ENCODE data around the gene MNS1.
"Not testable (repeated sequence)": the region's sequence is repeated elsewhere in the genome, so short reads cannot be mapped to it uniquely, and the experiment has no call there.

Gene MNS1, protein sequence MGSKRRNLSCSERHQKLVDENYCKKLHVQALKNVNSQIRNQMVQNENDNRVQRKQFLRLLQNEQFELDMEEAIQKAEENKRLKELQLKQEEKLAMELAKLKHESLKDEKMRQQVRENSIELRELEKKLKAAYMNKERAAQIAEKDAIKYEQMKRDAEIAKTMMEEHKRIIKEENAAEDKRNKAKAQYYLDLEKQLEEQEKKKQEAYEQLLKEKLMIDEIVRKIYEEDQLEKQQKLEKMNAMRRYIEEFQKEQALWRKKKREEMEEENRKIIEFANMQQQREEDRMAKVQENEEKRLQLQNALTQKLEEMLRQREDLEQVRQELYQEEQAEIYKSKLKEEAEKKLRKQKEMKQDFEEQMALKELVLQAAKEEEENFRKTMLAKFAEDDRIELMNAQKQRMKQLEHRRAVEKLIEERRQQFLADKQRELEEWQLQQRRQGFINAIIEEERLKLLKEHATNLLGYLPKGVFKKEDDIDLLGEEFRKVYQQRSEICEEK

DNA sequence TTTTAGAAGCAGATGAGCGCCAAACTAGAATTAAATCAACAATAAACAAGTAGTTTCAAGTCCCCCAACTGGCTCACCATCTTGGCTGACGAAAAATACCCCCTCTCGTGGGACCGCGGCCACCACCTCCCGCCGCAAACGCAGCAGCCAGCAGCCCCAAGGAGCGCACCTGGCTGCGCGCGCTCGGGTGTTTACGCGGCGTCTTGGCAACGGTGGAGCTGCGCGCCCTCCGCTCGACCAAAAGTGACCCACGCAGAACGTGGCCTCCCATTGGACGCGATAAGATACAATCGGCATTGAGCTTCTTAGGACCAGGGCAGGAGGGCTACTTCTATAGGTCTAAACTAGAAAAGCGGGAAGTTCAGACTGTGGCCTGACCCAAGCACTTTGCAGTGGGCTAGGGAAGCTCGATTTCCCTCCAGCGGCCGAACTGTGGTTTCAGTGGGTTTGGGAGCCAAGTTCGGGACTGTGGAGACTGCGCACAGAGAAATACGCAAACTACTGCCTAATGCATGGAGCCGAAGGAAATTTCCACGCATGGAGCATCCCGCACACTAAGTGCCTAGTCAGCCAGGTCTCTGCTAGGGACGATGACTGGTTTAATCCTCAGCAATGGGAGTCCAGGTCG is at the start of gene MNS1:
MNS1 (minus strand) TSS at position 245 of the 628 bp plus-strand sequence; CDS start at position 80, 165 bp downstream.
- no peak for DNase-seq (ENCODE audit: low read depth, low spot score)

DNA sequence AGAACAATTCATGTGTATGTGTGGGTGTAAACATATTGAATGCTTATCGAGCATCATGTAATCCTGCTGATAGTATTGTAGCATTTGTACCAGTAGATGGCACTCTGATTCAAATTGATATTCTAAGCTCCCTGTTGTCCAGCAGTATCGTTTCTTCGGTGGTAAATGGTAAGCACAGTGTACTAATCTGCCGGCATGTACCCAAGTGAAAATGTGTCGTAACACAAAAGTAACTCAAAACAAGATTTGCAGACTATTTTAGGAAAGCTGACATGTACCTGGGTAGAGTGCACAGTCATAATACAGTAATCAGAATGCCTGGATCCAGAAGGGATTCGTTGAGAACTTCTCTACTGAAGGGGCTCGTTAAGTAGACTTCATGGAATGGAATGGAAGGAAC is 31.7 kb upstream of the MNS1 start:
- DNase-seq (ENCODE audit: low read depth, low spot score): no peak

DNA sequence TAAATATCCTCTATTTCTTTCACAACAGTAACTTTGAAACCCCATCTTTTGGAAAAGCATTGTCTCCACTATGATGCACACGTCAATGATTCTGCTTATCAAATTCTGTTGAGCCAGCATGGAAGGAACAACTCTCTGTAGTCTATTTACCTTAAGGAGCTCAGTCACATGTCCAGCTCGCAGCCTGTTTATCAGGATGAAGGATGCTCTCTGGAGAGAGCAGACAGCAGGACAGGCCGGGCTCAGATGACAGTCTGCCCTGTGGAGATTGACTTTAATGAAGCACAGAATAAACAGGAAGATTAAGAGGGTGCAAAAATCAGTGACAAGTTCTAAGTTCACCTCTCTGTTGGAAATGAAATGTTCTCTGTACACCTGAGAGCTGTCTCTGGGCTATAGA is 30.6 kb upstream of the MNS1 start:
- DNase-seq (ENCODE audit: low read depth, low spot score): no peak

DNA sequence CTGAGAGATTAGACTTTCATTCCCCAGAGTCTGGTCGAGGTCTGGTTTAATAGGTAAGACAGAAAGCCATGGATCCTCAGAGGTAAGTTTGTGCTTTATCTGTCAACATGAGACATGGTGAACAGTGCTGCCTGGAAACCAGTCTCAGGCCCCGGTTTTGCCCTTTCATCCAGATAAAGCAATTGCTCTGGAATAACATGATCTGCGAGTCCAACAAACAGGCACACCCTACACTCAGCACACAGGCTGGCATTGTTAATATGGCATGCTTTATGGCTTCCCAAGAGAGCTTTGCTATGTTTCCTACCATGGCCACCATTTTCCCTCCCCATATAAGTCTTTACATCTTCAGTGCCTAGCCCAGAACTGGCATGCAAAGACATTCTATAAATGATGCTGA is 30.1 kb upstream of the MNS1 start:
- no peak for DNase-seq (ENCODE audit: low read depth, low spot score)

DNA sequence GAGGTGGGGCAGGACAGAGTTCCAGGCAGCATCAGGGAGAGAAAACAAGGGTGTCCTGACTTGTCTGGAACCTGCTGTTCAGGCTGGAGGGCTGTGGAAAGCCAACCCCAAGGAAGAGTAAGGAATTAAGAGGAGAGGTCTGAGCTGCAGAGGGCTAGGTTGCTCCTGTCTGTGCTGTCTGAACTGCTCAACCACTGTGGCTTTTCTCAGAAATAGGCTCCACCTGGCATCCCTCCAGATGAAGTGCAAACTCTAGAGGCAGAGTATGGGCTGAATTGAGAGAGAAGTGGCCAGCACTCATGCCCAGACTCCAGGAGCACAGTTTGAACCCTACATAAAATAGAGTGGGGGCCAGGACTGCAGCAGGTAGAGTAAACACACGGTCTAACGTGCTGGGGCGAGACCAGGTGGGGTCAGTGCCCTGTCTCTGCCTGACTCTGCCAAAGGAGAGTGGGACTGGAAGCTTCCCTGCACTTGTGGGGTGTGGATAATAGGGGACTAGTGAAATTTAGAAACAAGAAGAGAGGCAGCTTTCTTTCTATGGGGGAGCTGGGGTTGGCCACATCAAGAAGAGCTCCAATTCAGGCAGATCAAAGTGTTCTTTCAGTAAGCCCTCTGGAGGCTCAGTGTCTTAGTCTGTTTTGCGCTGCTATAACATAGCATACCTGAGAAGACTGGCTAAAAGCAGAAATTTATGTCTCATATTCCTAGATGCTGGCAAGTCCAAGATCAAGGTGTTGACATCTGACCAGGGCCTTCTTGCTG is 28.0 kb upstream of the MNS1 start:
- no peak for DNase-seq (ENCODE audit: low read depth, low spot score)

DNA sequence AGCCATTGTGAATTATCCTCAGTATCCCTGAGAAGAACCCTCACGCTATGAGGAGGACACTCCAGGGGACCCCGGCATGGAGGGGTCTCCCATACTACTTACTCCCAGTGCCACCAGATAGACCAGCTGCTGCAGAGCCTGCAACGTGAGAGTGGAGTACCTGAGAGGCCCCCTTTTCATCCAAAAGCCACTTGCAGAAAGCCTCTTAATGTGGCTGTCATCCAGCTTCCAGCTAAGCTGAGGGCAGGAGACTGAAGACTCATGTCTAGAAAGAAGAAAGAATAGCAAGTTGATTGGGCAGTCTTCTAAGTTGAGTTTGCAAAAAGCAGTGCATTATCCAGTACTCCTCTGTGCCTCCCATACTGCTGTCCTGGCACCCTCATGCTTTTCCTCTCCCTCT is 27.3 kb upstream of the MNS1 start:
- DNase-seq (ENCODE audit: low read depth, low spot score): no peak

DNA sequence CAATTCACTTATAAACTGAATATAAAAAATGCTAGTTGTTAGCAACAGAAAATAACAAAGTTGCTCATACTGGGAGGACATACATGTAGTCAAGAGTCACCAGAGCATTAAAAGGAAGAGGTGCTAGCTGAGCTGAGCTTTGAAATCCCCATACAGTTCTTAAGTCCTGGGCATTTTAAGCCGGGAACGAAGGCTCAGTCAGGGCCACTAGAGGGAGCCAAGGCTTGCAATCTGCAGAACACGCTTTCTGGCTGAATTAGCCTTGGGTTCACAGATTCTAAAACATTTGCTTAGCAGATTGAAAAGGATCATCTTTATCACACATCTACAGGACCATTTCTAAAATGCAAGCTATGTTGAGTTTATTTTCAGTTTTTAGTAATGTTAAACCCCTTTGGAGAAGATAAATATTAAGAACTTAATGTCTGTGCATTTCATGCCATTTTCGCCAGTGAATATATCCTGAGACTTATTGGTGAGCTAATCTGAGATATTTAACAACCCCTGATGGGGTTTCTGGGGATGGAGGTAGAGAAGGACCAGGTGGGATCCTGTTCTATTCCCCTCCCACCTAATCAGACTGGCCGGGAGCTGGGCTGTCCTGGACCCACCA is 26.3 kb upstream of the MNS1 start:
- DNase-seq (ENCODE audit: low read depth, low spot score): peak; percentile 2

DNA sequence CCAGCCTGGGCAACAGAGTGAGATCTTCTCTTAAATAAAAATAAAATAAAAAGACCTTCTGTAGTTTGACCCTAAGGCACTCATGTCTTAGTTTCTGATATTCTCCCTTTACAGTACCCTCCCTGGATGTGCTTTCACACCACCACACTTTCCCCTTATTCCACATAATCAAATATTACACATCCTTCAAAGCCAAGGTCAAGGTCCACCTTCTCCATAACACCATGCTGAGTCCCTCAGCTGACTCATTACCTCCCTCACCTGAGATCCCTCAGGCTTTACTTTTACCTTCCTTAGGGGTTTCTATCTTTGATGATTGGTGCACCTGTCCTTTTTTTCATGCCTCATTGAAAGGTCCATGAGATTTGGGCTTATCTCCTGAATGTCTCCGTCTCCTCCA is 25.5 kb upstream of the MNS1 start:
- DNase-seq (ENCODE audit: low read depth, low spot score): no peak

DNA sequence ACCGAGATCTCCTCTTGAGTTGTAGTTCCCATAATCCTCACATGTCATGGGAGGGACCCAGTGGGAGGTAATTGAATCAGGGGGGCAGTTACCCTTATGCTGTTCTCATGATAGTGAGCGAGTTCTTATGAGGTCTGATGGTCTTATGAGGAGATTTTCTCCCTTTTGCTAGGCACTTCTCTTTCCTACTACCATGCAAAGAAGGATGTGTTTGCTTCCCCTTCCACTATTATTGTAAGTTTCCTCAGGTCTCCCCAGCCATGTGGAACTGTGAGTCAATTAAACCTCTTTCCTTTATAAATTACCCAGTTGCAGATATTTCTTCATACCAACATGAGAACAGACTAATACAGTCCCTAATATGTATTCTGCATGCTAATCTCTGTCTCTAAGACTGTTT is 21.3 kb upstream of the MNS1 start:
- not testable (repeated sequence) for DNase-seq (ENCODE audit: low read depth, low spot score)

DNA sequence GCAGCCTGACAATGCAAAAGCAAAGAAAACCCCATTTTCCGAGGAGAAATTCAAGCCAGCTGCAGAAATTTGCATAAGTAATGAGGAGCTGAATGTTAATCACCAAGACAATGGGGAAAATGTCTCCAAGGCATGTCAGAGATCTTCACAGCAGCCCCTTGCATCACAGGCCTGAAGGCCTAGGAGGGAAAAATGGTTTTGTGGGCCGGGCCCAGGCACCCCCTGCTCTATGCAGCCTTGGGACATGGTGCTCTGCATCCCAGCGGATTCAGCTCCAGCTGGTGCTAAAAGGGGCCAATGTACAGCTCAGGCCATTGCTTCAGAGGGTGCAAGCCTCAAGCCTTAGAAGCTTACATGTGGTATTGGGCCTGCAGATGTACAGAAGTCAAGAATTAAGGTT is 20.5 kb upstream of the MNS1 start:
- DNase-seq (ENCODE audit: low read depth, low spot score): not testable (repeated sequence)

DNA sequence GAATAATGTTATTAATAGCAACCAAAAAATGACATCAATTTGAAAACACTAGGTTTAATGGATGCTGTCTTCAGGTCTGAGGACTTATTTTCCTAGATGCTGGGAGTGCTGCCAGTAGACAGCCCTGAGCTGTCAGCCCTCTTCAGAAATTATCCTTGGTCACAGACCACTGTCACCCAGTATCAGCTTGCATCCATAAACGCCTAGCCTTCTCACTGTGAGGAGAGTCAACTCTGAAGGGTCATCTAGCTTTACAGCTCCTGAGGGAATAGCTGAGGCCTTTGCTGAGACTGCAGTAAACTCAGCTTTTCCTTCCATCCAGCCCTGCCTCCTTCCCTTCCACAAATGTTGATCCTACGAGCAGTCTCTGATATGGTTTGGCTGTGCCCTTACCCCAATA is 19.4 kb upstream of the MNS1 start:
- DNase-seq (ENCODE audit: low read depth, low spot score): no peak

DNA sequence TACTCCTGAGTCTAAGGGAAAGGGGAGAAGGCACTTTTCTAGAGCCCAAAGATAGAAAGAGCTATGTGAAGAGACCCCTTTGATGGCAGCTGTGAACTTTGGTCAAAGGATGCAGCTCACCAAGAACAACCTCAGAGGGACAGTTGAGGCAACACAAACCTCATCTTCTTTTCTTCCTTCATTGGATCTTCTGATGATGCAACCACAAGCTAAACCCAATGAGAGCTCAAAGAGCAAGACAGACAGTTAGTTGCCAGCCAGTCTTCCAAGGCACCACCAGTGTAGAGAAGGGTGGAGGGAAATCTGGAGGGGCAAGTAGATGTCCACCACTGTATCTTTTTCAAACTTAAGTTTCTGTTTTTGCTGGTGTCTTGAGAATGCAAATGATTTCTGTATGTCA is 10.4 kb upstream of the MNS1 start:
- DNase-seq (ENCODE audit: low read depth, low spot score): no peak

DNA sequence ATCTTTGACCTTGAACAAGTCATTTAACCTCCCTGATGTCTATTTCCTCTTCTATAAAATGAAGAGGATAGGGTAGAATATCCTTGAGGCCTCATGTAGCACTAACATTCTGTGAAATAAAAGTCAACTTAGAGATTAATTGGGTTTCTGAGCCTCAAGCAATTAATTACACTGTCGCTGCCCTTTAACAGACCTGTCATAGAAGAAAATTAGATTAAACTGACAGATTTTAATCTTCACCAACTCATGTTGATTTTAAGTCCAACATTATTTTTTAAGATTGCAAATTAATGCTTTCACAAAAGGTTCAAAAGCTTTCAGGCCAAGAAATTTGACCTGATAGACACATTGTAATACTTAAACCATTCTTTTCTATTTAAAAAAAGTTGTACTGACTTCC is 8.1 kb upstream of the MNS1 start:
- DNase-seq (ENCODE audit: low read depth, low spot score): no peak

DNA sequence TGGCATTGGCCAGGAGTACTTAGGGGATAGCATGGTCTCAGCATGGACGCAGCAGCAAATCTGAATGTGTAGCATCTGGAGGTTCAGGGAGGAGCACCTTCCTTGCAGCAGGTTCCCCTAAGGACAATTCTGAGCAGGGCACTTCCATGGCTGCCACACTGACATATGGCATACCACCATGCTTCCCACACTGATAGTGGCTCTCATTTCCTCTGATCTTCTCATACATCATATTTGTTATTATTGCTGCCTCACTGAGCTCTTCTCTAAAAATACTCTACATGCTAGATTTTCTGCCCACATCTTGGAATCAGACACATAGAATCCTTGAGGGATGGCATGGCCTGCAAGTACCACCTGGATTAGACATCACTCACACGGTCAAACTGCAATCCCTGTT is 7.3 kb upstream of the MNS1 start:
- no peak for DNase-seq (ENCODE audit: low read depth, low spot score)

DNA sequence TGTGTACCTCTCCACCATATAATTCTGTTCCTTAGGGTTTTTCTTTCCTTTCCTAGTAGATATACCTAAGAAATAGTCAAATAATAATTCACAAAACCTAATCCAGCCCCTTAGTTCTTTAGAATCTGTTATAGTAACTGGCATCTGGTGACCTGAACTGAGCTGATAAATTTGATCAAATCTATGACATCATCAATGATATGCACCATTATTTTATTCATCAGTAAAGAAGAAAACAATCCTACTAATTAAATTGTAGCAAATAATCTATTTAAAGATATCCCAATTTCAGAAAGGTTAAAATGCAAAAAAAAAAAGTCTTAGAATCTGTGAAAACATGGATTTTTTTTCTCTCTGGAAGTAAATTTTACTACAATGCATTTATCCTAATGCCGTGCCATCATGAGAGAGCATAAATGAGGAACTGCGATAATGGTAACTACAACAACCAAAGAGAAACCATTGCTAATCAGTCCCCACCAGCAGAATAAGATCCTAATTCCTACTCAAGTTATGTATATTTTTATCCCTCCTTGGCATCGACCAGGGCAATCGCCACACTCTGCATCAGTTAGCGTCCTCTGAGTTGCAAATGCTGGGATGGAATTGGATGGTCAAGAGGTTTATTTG is 6.6 kb upstream of the MNS1 start:
- no peak for DNase-seq (ENCODE audit: low read depth, low spot score)

DNA sequence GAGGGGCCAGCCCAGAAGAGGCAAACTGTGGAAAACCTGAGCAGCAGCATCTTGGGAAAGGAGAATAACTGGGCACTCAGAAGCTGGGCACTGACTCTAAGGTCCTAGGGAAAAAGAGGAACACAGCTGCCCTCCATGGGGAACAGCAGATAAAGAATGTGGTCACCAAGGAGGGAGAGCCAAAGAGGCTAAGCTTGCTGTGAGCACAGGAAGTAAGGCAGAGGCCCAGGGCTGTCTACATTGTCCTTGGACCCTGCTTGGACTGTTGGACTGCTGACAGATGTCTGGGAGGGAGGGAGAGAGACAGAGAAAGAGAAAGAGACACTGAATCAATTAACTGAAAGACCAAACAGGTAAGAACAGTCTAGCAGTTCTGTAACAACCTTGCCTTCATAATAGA is 4.5 kb upstream of the MNS1 start:
- DNase-seq (ENCODE audit: low read depth, low spot score): no peak

DNA sequence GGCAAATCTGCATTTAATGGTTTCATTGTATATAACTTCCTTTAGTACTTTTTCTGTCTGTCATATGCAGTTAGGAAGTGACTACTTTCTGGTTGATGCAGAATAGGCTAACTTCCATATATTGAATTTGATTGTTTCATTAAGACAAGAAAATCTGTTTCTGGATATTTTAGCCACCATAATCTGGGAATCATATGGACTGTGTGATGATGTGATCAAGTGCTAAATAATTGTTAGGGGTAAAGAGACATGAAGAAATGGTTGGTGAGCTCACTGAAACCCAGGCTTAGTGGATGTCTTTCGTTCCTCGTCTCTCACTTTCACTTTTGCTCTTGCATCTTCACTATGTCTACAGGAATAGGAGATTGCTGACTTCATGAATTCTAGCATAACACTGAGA is 3.5 kb upstream of the MNS1 start:
- no peak for DNase-seq (ENCODE audit: low read depth, low spot score)

DNA sequence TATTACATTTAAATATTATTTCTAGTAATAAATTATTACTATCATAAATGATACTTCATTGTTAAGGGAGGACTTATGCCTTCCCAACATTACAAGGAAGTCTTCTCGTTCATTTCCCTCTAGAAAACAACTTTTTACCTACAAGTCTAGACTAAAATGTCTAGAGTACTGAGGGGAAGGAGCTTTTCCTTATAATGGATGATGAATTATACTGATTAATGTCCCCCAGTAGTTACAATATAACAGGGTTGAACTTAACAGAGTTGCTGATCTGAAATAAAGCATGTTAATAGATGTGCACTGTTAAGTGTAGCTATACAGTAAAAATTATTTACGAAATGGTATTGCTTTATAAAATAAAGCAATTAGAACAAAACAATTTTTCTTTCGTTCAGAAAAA is 2.7 kb upstream of the MNS1 start:
- no peak for DNase-seq (ENCODE audit: low read depth, low spot score)

DNA sequence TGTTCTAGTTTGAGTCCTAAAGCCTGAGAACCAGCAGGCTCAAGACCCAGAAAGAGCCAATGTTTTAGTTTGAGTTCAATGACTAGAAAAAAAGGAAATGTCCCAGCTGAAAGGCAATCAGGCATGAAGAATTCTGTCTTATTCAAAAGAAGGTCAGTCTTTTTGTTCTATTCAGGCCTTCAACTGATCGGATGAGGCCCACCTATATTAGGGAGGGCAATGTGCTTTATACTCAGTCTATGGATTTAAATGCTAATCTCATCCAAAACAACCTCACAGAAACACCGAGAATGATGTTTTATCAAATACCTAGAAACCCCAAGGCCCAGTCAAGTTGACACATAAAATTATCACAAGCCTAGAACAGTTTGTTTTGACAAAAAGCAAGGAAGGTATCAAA is 4.0 kb downstream of the MNS1 start:
- DNase-seq (ENCODE audit: low read depth, low spot score): no peak

DNA sequence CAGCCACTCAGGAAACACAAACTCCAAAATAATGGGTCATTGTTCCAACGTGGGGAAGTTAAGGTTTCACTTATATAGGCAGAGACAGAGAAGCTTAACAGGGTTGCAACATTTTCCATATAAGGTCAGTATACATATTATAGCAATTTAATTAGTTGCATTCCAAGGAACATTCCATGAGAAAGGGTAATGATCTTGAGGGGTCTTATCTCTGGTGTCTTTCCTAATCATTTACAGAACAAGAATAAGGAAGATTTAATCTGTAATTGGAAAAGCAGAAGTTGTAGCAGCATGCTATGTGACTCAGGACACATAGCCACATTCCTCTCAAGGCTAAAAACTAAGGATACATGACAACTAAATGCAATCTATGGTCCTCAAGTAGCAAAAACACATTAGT is 4.9 kb downstream of the MNS1 start:
- DNase-seq (ENCODE audit: low read depth, low spot score): no peak

DNA sequence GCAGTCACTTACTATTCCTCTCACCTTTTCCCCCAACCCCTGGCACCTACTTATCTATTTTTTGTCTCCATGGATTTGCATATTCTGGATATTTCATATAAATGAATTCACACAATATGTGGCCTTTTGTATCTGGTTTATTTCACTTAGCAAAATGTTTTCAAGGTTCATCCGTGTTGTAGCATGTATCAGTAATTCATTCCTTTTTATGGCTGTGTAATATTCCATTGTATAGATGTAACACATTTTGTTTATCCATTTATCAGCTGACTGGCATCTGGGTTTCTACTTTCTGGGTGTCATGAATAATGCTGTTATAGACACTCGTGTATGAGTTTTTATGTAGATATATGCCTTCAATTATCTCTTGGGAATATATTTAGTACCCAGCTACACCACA is 5.8 kb downstream of the MNS1 start:
- DNase-seq (ENCODE audit: low read depth, low spot score): no peak

DNA sequence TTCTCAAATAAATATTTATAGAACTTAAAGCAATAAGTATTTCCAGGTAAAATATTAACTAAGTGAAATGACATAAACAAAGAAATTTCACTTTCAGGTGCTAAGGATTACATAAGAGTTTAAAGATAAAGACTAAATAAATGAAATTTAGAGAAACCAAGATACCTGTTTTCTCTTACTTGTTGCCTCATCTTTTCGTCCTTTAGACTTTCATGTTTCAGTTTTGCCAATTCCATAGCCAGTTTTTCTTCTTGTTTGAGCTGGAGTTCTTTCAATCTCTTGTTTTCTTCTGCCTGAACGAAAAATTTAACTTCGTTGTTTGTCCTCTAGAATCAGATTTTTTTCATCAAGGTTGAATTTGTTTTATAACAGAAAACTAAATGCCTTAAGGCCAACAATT is 8.7 kb downstream of the MNS1 start:
- DNase-seq (ENCODE audit: low read depth, low spot score): no peak

All from activated CD4-positive, CD25-positive, alpha-beta regulatory T cell treated with anti-CD3 and anti-CD28 coated beads, Interleukin-2, amount 50 U/mL, for 16 hours (primary cell).